Kidney epithelial cell (primary cell): ENCODE measurements around the gene CTRB1. TPM values are rescaled to one million over a fixed set of nuclear protein-coding genes. Genes with fewer than 3 reads are reported as not detected.

Experiments used
- DNase-seq: peaks from one replicate; pipeline ENCODE4 v3.0.0-alpha.2; 2010; ENCODE audit warnings: low read depth
- H3K27me3 ChIP-seq: 2 replicates; pipeline ENCODE4 v1.6.0; 2011; ENCODE audit warnings: low read length; ENCODE audit not compliant: control insufficient read depth, insufficient read depth
- H3K36me3 ChIP-seq: 2 replicates; pipeline ENCODE4 v1.5.1; 2011; ENCODE audit warnings: low read length; ENCODE audit not compliant: control insufficient read depth, insufficient read depth
- H3K4me3 ChIP-seq: 2 replicates; pipeline ENCODE4 v1.5.1; 2011; ENCODE audit warnings: low read depth, mild to moderate bottlenecking, control low read depth, low read length
- total RNA-seq: library from RNA; depleted of rRNA; stranded (reverse); fragments of >200 nt; gene quantifications from 2 replicates; pipeline ENCODE4 v1.2.3, GENCODE V29; 2015
- TF ChIP-seq, protein P1 (sequence below): IDR thresholded peaks from 2 replicates; pipeline ENCODE4 v1.5.1; 2011; ENCODE audit warnings: mild to moderate bottlenecking, moderate library complexity, low read length, control low read depth, inconsistent platforms; ENCODE audit not compliant: insufficient read depth, poor library complexity, severe bottlenecking

The CTRB1 gene
- total RNA-seq, 1 donor from 2014 or later, result not detected

DNA sequence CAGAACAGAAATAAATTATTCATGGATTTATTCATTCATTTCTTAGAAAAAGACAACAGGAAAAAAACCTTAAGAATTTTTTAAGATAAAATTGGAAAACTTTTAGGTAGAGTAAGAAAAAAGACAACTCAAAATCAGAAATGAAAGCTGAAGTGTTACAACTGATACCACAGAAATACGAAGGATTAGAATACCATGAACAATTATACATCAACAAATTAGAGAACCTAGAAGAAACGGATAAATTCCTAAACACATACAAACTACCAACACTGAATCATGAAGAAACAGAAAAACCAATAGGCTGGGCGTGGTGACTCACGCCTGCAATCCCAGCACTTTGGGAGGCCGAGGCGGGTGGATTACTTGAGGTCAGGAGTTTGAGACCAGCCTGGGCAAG is 39.6 kb upstream of the CTRB1 start:
- TF ChIP-seq, protein P1, sequence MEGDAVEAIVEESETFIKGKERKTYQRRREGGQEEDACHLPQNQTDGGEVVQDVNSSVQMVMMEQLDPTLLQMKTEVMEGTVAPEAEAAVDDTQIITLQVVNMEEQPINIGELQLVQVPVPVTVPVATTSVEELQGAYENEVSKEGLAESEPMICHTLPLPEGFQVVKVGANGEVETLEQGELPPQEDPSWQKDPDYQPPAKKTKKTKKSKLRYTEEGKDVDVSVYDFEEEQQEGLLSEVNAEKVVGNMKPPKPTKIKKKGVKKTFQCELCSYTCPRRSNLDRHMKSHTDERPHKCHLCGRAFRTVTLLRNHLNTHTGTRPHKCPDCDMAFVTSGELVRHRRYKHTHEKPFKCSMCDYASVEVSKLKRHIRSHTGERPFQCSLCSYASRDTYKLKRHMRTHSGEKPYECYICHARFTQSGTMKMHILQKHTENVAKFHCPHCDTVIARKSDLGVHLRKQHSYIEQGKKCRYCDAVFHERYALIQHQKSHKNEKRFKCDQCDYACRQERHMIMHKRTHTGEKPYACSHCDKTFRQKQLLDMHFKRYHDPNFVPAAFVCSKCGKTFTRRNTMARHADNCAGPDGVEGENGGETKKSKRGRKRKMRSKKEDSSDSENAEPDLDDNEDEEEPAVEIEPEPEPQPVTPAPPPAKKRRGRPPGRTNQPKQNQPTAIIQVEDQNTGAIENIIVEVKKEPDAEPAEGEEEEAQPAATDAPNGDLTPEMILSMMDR, result no peak
- no peaks in the 10 kb centered on the region for H3K36me3 ChIP-seq
- H3K27me3 ChIP-seq, result no peaks in the 10 kb centered on the region
- no peak for DNase-seq
- H3K4me3 ChIP-seq, result no peak overlapping the region

DNA sequence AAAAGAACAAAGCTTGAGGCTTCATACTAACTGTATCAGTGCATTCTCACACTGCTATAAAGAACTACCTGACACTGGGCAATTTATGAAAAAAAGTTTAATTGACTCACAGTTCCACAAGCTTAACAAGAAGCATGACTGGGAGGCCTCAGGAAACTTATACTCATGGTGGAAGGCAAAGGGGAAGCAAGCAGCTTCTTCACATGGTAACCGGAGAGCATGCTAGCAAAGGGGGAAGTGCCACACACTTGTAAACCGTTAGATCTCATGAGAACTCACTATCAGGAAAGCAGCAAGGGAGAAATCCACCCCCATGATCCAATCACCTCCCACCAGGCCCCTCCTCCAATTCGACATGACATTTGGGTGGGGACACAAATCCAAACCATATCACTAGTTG is 37.2 kb upstream of the CTRB1 start:
- TF ChIP-seq, protein P1, result no peak
- H3K36me3 ChIP-seq, result no peaks in the 10 kb centered on the region
- no peaks in the 10 kb centered on the region for H3K27me3 ChIP-seq
- H3K4me3 ChIP-seq, result no peak overlapping the region
- no peak for DNase-seq

DNA sequence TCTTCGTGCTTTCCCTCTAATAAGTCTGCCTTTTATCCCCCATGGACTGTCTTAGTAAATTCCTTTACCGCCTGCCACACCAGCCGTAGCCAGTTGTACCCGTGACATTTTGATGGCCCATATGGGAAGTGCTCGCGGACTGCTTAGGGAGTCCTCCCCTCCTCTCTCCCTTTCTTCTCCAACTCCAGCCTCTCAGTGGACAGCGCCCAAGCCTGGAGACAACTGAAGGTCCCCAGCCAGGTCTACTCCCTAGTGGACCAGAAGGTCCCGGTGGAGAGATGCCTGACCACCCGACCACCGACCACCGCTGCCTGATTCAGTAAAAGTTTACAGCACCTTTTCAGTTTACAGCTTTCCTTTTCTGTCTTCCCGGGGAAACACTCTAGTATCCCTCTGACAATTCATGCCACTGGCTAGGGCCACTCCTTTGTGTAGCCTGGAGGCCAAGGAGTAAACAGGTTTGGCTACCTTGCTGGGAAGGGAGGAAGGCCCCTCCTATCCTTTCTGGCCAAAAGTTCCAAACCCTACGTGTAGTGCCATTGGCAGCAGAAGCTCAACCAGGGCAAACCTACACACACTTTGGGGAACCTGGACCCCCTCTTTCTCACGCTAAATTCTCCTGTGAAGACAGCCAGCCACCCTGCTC is 29.8 kb upstream of the CTRB1 start:
- no peaks in the 10 kb centered on the region for H3K36me3 ChIP-seq
- TF ChIP-seq, protein P1, result no peak
- no peak for DNase-seq
- H3K27me3 ChIP-seq, result peaks cover 4% of the 10 kb centered on the region
- no peak overlapping the region for H3K4me3 ChIP-seq

- Histone ChIP-seq H3K27me3 (peaks cover 4% of the 10 kb centered on the region), H3K36me3 (no peaks in the 10 kb centered on the region), H3K4me3 (no peak overlapping the region)
- no peak for DNase-seq
- TF ChIP-seq, protein P1, result no peak
Observed at GRCh38 chr16:75189638-75190245, 29.0 kb upstream of the CTRB1 start.

DNA sequence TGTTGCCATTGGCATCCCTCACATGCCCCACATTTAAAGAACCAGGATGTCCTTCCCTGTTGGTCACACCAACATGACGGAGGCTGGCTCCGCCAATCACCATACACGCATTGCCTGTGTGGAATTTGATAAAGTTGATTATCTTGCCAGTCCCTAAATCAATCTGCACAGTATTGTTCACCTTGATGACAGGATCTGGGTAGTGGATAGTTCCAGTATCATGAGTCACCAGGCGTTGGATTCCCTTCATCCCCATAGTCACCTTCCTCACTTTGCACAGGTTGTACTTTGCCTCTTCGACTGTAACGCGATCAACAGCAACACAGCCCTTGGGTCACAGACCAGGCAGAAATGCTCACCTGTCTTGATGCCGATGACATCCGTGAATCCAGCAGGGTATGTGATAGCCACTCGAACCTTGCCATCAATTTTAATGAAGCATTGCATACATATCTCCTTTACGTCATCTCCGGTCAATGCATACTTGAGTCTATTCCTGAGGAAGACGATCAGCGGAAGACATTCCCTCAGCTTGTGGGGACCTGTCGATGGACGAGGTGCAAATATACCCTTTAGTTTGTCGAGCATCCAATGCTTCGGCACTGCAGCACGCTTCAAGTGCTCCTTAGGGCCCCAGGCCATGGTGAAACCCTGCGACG is 26.1 kb upstream of the CTRB1 start:
- no peak for DNase-seq
- H3K27me3 ChIP-seq, result peaks cover 16% of the 10 kb centered on the region
- H3K36me3 ChIP-seq, result no peaks in the 10 kb centered on the region
- TF ChIP-seq, protein P1, result no peak
- H3K4me3 ChIP-seq, result no peak overlapping the region

GRCh38 chr16:75193265-75193650 is 25.5 kb upstream of the CTRB1 start:
- Histone ChIP-seq H3K27me3 (peaks cover 20% of the 10 kb centered on the region), H3K4me3 (no peak overlapping the region), H3K36me3 (no peaks in the 10 kb centered on the region)
- DNase-seq, result no peak
- TF ChIP-seq, protein P1, result no peak
